Ovary (tissue), 9 donors: ENCODE results near the gene ABCC2. TPM values are rescaled to one million over a fixed set of nuclear protein-coding genes. Genes with fewer than 3 reads are reported as not detected.
A peak's percentile ranks its signal among the peaks of the same experiment; 100 is the strongest.

Source experiments
- DNase-seq, 5 donors: peaks; one replicate each; pipeline ENCODE4 v3.0.0-alpha.2; 2019 to 2020
- H3K27ac ChIP-seq, 2 donors: fragments of 200-600 bp; one replicate each; pipeline versions ENCODE4 v1.5.1 to v1.8.0; 2019 to 2022
- H3K27me3 ChIP-seq: fragments of 200-600 bp; one replicate; pipeline ENCODE4 v1.8.0; 2022
- H3K36me3 ChIP-seq: fragments of 200-600 bp; sonication (generic); one replicate; pipeline ENCODE4 v1.5.1; 2019
- H3K4me1 ChIP-seq: one replicate; pipeline ENCODE4 v1.8.1; 2013; ENCODE audit warnings: mild to moderate bottlenecking, moderate library complexity; ENCODE audit not compliant: insufficient read depth
- H3K4me3 ChIP-seq: fragments of 200-600 bp; sonication (generic); one replicate; pipeline ENCODE4 v1.5.1; 2017
- H3K9me3 ChIP-seq, 2 donors: fragments of 200-600 bp in 1 of 2; sonication (generic) in 1 of 2; one replicate each; pipeline versions ENCODE4 v1.5.1 to v1.8.1; 2013 to 2019; ENCODE audit warnings: mild to moderate bottlenecking in 1 of 2, moderate library complexity in 1 of 2
- CTCF ChIP-seq, 3 donors: fragments of 450-650 bp in 2 of 3; fragments of 200-600 bp in 1 of 3; IDR thresholded peaks; one replicate each; pipeline versions ENCODE4 v1.5.1 to v1.8.0; 2016 to 2022; ENCODE audit warnings: antibody characterized with exemption in 3 of 3, mild to moderate bottlenecking in 1 of 3
- EP300 ChIP-seq: sonication (generic); formaldehyde crosslinking; IDR thresholded peaks from one replicate; pipeline ENCODE4 v1.6.1; 2017; ENCODE audit warnings: antibody characterized with exemption
- POLR2A ChIP-seq: fragments of 450-650 bp; IDR thresholded peaks from one replicate; pipeline ENCODE4 v1.6.1; 2017; ENCODE audit warnings: antibody characterized with exemption, mild to moderate bottlenecking, moderate library complexity
- WGBS, 3 donors: extraction: QIAGEN DNeasy Blood & Tissue Kit in 1 of 3; methylation state at CpG; one replicate each; pipeline versions ENCODE4 v1.1.5 to v1.1.7; 2013 to 2017; 5-methylcytosine and 5-hydroxymethylcytosine counted together
- intact Hi-C, 4 donors: fragments of 100-400 bp; cut with DNase I; formaldehyde crosslinking; loops; one replicate each; pipeline versions ENCODE4 v1.11.0 to v1.15.1; 2022 to 2023
- polyA plus RNA-seq, 2 donors: library from polyadenylated mRNA; stranded (reverse); fragments of 200-250 nt in 1 of 2; fragments of 350-450 nt in 1 of 2; fragmentation: Illumina TruSeq in 1 of 2; extraction: RNeasy Lipid Tissue Mini Kit (QIAGEN cat#74804) in 1 of 2; gene quantifications; one replicate each; pipeline ENCODE4 v1.2.3, GENCODE V29; 2013 to 2014
- total RNA-seq, 7 donors: library from RNA; depleted of rRNA in 2 of 7; stranded (reverse); fragments of >200 nt in 2 of 7; fragmentation: NEBNext Ultra II Directional in 3 of 7; extraction: Animal tissue kit (Norgen Biotek cat#: 25700) in 3 of 7; gene quantifications; one replicate each; pipeline versions ENCODE4 v1.1.0 to v1.2.4, GENCODE V29; 2016 to 2023
- donor health status: DM: no; HTN: no; CAD: no; lungs with moderate emphysema.
- donor health status: DM: no; HTN: no; CAD: no.
- donor health status: Bipolar disorder and iron deficiency.
- donor health status: DM: yes; HTN: yes; CAD: no.
- donor health status: DM: no; HTN: no; CAD: no.
- donor health status: DM: yes; HTN: yes; CAD: no.

ABCC2 gene
- total and polyA plus RNA-seq, 9 donors, result 0.22 to 1.8 (median 0.84) TPM

- peak in 1 of 5 donors; percentile 24 for DNase-seq
- no peaks in the 10 kb centered on the region for H3K4me1 ChIP-seq
- TF ChIP-seq EP300, result peak; percentile 10
- TF ChIP-seq POLR2A, result no peak
- H3K27me3 ChIP-seq, result no peaks in the 10 kb centered on the region
- WGBS, 3 donors, result 57 to 70% (median 63%) methylated on average over 6 of the region's 6 CpGs
- H3K27ac ChIP-seq, result no peak overlapping the region
- no peaks in the 10 kb centered on the region for H3K36me3 ChIP-seq
- intact Hi-C loops, result no loop called here
- H3K9me3 ChIP-seq, result no peaks in the 10 kb centered on the region
- no peak overlapping the region for H3K4me3 ChIP-seq
These were observed 6.3 kb downstream of the ABCC2 start for GRCh38 chr10:99788598-99789256.

GRCh38 chr10:99791831-99792230, 9.4 kb downstream of the ABCC2 start:
- Histone ChIP-seq H3K27ac (no peak overlapping the region), H3K27me3 (no peaks in the 10 kb centered on the region), H3K4me3 (no peak overlapping the region), H3K36me3 (no peaks in the 10 kb centered on the region), H3K4me1 (no peaks in the 10 kb centered on the region), H3K9me3 (no peaks in the 10 kb centered on the region)
- intact Hi-C loops, result no loop called here
- TF ChIP-seq EP300 (no peak), CTCF (IDR thresholded peaks at IDR 0.05) (no peak), POLR2A (no peak)
- 88 to 97% (median 93%) methylated on average over 3 of the region's 3 CpGs for WGBS, 3 donors
- DNase-seq, result no peak

- Histone ChIP-seq H3K4me1 (no peaks in the 10 kb centered on the region), H3K4me3 (no peak overlapping the region), H3K9me3 (no peaks in the 10 kb centered on the region), H3K36me3 (no peaks in the 10 kb centered on the region), H3K27ac (no peak overlapping the region), H3K27me3 (no peaks in the 10 kb centered on the region)
- intact Hi-C loops, result no loop called here
- 91 to 96% (median 91%) methylated on average over 4 of the region's 4 CpGs for WGBS, 3 donors
- no peak for DNase-seq
- TF ChIP-seq POLR2A (no peak), EP300 (no peak), CTCF (IDR thresholded peaks at IDR 0.05) (no peak)
These were observed 11.4 kb downstream of the ABCC2 start for GRCh38 chr10:99793819-99794218.

- 81 to 91% (median 90%) methylated on average over 6 of the region's 6 CpGs for WGBS, 3 donors
- intact Hi-C loops, result no loop called here
- no peaks in the 10 kb centered on the region for H3K27me3 ChIP-seq
- no peaks in the 10 kb centered on the region for H3K9me3 ChIP-seq
- no peak overlapping the region for H3K27ac ChIP-seq
- no peak for DNase-seq
- TF ChIP-seq EP300 (no peak), CTCF (IDR thresholded peaks at IDR 0.05) (no peak), POLR2A (no peak)
- no peaks in the 10 kb centered on the region for H3K36me3 ChIP-seq
- no peak overlapping the region for H3K4me3 ChIP-seq
- H3K4me1 ChIP-seq, result no peaks in the 10 kb centered on the region
These were observed 14.5 kb downstream of the ABCC2 start for GRCh38 chr10:99796928-99797327.

- no peaks in the 10 kb centered on the region for H3K4me1 ChIP-seq
- H3K36me3 ChIP-seq, result no peaks in the 10 kb centered on the region
- DNase-seq, result no peak
- H3K4me3 ChIP-seq, result no peak overlapping the region
- intact Hi-C loops, result no loop called here
- no peak overlapping the region for H3K27ac ChIP-seq
- WGBS, 3 donors, result 88 to 91% (median 88%) methylated on average over 4 of the region's 4 CpGs
- H3K9me3 ChIP-seq, result no peaks in the 10 kb centered on the region
- no peak for TF ChIP-seq POLR2A
- TF ChIP-seq EP300, result no peak
- TF ChIP-seq CTCF (IDR thresholded peaks at IDR 0.05), result no peak
- H3K27me3 ChIP-seq, result no peaks in the 10 kb centered on the region
These were observed 15.6 kb downstream of the ABCC2 start for GRCh38 chr10:99798031-99798430.
